H1 (cell line): Measurements from ENCODE around the gene FSCN2. TPM values are rescaled to one million over a fixed set of nuclear protein-coding genes. Genes with fewer than 3 reads are reported as not detected.

Experiments
- CHD2 ChIP-seq: IDR thresholded peaks from 2 replicates; pipeline ENCODE4 v1.6.1; 2012; ENCODE audit warnings: low read length, improper control_type of control experiment
- EZH2 ChIP-seq: fragments of 200-600 bp; sonication (generic); IDR thresholded peaks from 2 replicates; pipeline ENCODE4 v1.7.1; 2012; ENCODE audit warnings: low read depth, mild to moderate bottlenecking, moderate library complexity, low read length, inconsistent platforms; ENCODE audit not compliant: severe bottlenecking
- JUND ChIP-seq: IDR thresholded peaks from 2 replicates; pipeline ENCODE4 v1.6.1; 2011; ENCODE audit warnings: mild to moderate bottlenecking, improper control_type of control experiment, low read length
- RBBP5 ChIP-seq: IDR thresholded peaks from 2 replicates; pipeline ENCODE4 v1.7.1; 2012; ENCODE audit warnings: low read depth, mild to moderate bottlenecking, inconsistent platforms, low read length, moderate library complexity, borderline replicate concordance
- SIX5 ChIP-seq: IDR thresholded peaks from 2 replicates; pipeline ENCODE4 v1.6.1; 2011; ENCODE audit warnings: mild to moderate bottlenecking, low read depth, low read length
- SP1 ChIP-seq: IDR thresholded peaks from 2 replicates; pipeline ENCODE4 v1.6.1; 2011; ENCODE audit warnings: low read depth, low read length
- TAF7 ChIP-seq: optimal IDR thresholded peaks from 2 replicates; pipeline ENCODE3; 2011; ENCODE audit warnings: low read depth, mild to moderate bottlenecking, inconsistent platforms, low read length, moderate library complexity, borderline replicate concordance
- TCF12 ChIP-seq: IDR thresholded peaks from 2 replicates; pipeline ENCODE4 v1.6.1; 2011; ENCODE audit warnings: low read depth, mild to moderate bottlenecking, low read length
- polyA plus RNA-seq, 7 experiments: library from polyadenylated mRNA; depleted of rRNA in 3 of 7; stranded (reverse) in 5 of 7; unstranded in 2 of 7; fragments of >200 nt in 5 of 7; fragments of 200-250 nt in 2 of 7; gene quantifications; 1 replicate in 5 of 7; 2 replicates in 1 of 7; 4 replicates in 1 of 7; pipeline versions ENCODE4 v1.2.1 to v1.2.3, GENCODE V29; 2011 to 2013; ENCODE audit warnings: missing spikeins in 2 of 7, mixed read lengths in 2 of 7
- total RNA-seq: library from RNA; stranded (reverse); fragmentation: NEBNext Ultra II Directional; extraction: Animal tissue kit (Norgen Biotek cat#: 25700); gene quantifications from 2 replicates; pipeline ENCODE4 v1.2.1, GENCODE V29; 2021
- TF ChIP-seq, protein P1 (sequence below): IDR thresholded peaks from 2 replicates; pipeline ENCODE4 v1.6.1; 2012; ENCODE audit warnings: inconsistent platforms

Gene FSCN2
- total and polyA plus RNA-seq, 2 of the 8 experiments (the other 6 are each of a cell fraction or from before 2014, with no cell fraction given), result 0.18 to 0.30 TPM

DNA sequence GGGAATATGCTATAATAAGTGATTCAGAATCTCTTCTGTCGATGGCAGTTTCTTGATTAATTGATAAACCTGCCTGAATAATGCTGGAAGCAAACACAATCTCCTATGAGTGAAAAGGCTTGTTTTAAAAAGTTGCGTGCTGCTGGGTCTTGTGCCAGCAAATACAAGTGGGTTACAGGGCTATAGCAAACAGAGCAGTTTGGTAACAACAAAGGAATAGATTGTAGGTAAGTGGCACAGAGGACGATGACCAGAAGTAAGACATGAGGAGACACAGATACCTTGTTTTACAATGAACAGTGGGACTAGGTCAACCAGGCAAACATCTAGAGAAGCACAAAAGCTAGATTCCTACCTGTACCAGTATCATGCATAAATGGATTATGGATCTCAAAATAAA is 47.7 kb downstream of the FSCN2 start (continued):
- TF ChIP-seq, protein P1, sequence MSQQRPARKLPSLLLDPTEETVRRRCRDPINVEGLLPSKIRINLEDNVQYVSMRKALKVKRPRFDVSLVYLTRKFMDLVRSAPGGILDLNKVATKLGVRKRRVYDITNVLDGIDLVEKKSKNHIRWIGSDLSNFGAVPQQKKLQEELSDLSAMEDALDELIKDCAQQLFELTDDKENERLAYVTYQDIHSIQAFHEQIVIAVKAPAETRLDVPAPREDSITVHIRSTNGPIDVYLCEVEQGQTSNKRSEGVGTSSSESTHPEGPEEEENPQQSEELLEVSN, result no peak
- TF ChIP-seq SP1 (no peak), TCF12 (no peak), JUND (no peak), RBBP5 (no peak), TAF7 (no peak), SIX5 (no peak), CHD2 (no peak), EZH2 (no peak)
